Astrocyte of the hippocampus (primary cell): Measurements from ENCODE around the gene RAP1GAP.

Experiments
- DNase-seq: peaks from one replicate; pipeline ENCODE4 v3.0.0; 2011; ENCODE audit warnings: low read depth, low spot score

Gene RAP1GAP

GRCh38 chr1:21625390-21626190, 43.6 kb downstream of the RAP1GAP start:
- no peak for DNase-seq

GRCh38 chr1:21624571-21625389, 44.4 kb downstream of the RAP1GAP start:
- peak; percentile 53 for DNase-seq

- no peak for DNase-seq
Observed at GRCh38 chr1:21623410-21623961, 45.7 kb downstream of the RAP1GAP start.

- peak; percentile 41 for DNase-seq
Observed at GRCh38 chr1:21622466-21623315, 46.5 kb downstream of the RAP1GAP start.

- no peak for DNase-seq
Observed at GRCh38 chr1:21621761-21622436, 47.3 kb downstream of the RAP1GAP start.

GRCh38 chr1:21621051-21621450, 48.1 kb downstream of the RAP1GAP start:
- DNase-seq, result no peak

- DNase-seq, result peak; percentile 40
Observed at GRCh38 chr1:21620496-21620895, 48.7 kb downstream of the RAP1GAP start.

- DNase-seq, result no peak
Observed at GRCh38 chr1:21620011-21620410, 49.1 kb downstream of the RAP1GAP start.

- DNase-seq, result no peak
Observed at GRCh38 chr1:21619375-21619947, 49.7 kb downstream of the RAP1GAP start.

GRCh38 chr1:21618561-21619374, 50.4 kb downstream of the RAP1GAP start:
- DNase-seq, result peak; percentile 27

GRCh38 chr1:21618059-21618458, 51.1 kb downstream of the RAP1GAP start:
- no peak for DNase-seq

GRCh38 chr1:21617126-21617738, 51.9 kb downstream of the RAP1GAP start:
- no peak for DNase-seq

- no peak for DNase-seq
Observed at GRCh38 chr1:21616372-21616771, 52.8 kb downstream of the RAP1GAP start.

GRCh38 chr1:21614419-21615115, 54.6 kb downstream of the RAP1GAP start:
- DNase-seq, result no peak

- no peak for DNase-seq
Observed at GRCh38 chr1:21613072-21613867, 55.9 kb downstream of the RAP1GAP start.

- DNase-seq, result no peak
Observed at GRCh38 chr1:21612057-21612456, 57.1 kb downstream of the RAP1GAP start.

- DNase-seq, result no peak
Observed at GRCh38 chr1:21610989-21611785, 58.0 kb downstream of the RAP1GAP start.
